HL-60 (cell line): ENCODE data around the gene PTPRG.

Source experiments
- DNase-seq, 2 experiments: peaks; one replicate each; pipeline ENCODE4 v3.0.0-alpha.2; 2010 to 2020; ENCODE audit warnings: low read depth in 1 of 2, low spot score in 1 of 2
- H3K27ac ChIP-seq: fragments of 250-450 bp; sonication (Bioruptor Pico); replicated peaks from 2 replicates; pipeline ENCODE4 v1.5.1; 2020; ENCODE audit warnings: mild to moderate bottlenecking, moderate library complexity
- H3K27me3 ChIP-seq: fragments of 250-450 bp; sonication (Bioruptor Pico); 2 replicates; pipeline ENCODE4 v1.5.1; 2021; ENCODE audit warnings: mild to moderate bottlenecking, moderate library complexity; ENCODE audit not compliant: insufficient read depth, poor library complexity, severe bottlenecking
- H3K4me3 ChIP-seq: replicated peaks from 2 replicates; pipeline ENCODE4 v1.5.1; 2011; ENCODE audit warnings: mild to moderate bottlenecking, control low read depth, low read length; ENCODE audit not compliant: insufficient read depth
- CTCF ChIP-seq: IDR thresholded peaks from one replicate; pipeline ENCODE4 v1.5.1; 2011; ENCODE audit warnings: low read length, control low read depth, inconsistent platforms; ENCODE audit not compliant: insufficient read depth
- GABPA ChIP-seq: IDR thresholded peaks from 2 replicates; pipeline ENCODE4 v1.6.1; 2012; ENCODE audit warnings: low read depth
- POLR2AphosphoS5 ChIP-seq: IDR thresholded peaks from 2 replicates; pipeline ENCODE4 v1.6.1; 2012; ENCODE audit warnings: low read depth
- REST ChIP-seq: IDR thresholded peaks from 2 replicates; pipeline ENCODE4 v1.6.1; 2012; ENCODE audit warnings: low read depth; ENCODE audit not compliant: insufficient replicate concordance
- SPI1 ChIP-seq: IDR thresholded peaks from 2 replicates; pipeline ENCODE4 v1.6.1; 2012; ENCODE audit warnings: low read depth, mild to moderate bottlenecking, borderline replicate concordance

PTPRG gene

GRCh38 chr3:61967019-61967418 lies 405.6 kb downstream of the PTPRG start:
- no peak for DNase-seq
- Histone ChIP-seq H3K4me3 (no peak overlapping the region), H3K27ac (no peak overlapping the region), H3K27me3 (no peaks in the 10 kb centered on the region)
- TF ChIP-seq POLR2AphosphoS5 (no peak), SPI1 (no peak), REST (no peak), CTCF (no peak)

- TF ChIP-seq CTCF: no peak
- no peak for TF ChIP-seq REST
- TF ChIP-seq GABPA: no peak
- no peak for TF ChIP-seq POLR2AphosphoS5
- TF ChIP-seq SPI1: no peak
- Histone ChIP-seq H3K27ac (no peak overlapping the region), H3K27me3 (no peaks in the 10 kb centered on the region), H3K4me3 (no peak overlapping the region)
- DNase-seq: no peak
These were observed 406.6 kb downstream of the PTPRG start for GRCh38 chr3:61967937-61968336.

GRCh38 chr3:61974662-61975061 lies 413.3 kb downstream of the PTPRG start:
- DNase-seq: no peak
- no peak for TF ChIP-seq SPI1
- no peak for TF ChIP-seq CTCF
- TF ChIP-seq POLR2AphosphoS5: no peak
- TF ChIP-seq REST: no peak
- TF ChIP-seq GABPA: no peak
- Histone ChIP-seq H3K4me3 (no peak overlapping the region), H3K27me3 (no peaks in the 10 kb centered on the region), H3K27ac (no peak overlapping the region)
